Endothelial cell of umbilical vein (primary cell): ENCODE measurements around the gene ROBO2. TPM values are rescaled to one million over a fixed set of nuclear protein-coding genes. Genes with fewer than 3 reads are reported as not detected.

Source experiments
- BruUV-seq: library from RNA; stranded (reverse); fragments of 400-500 nt; replicated peaks from 2 replicates; lab custom pipeline; 2021; lab: Mats Ljungman, UMichigan
- CTCF ChIA-PET: fragments of 300-600, 350-600 bp; sonication (Branson Sonifier 250); formaldehyde crosslinking; loops from one replicate; lab custom pipeline; 2021; ENCODE audit warnings: antibody characterized with exemption, inconsistent platforms; lab: Charles Lee
- POLR2A ChIA-PET: fragments of 300-600, 350-600 bp; sonication (Branson Sonifier 250); formaldehyde crosslinking; loops from one replicate; lab custom pipeline; 2021; ENCODE audit warnings: antibody characterized with exemption, inconsistent platforms; lab: Charles Lee
- DNase-seq: peaks from one replicate; pipeline ENCODE4 v3.0.0-alpha.2; 2011; ENCODE audit warnings: low read depth, low spot score
- FAIRE-seq: peaks from 2 replicates; lab custom pipeline; 2011; peaks lifted over from hg19 to GRCh38; lab: Jason Lieb, UNC
- H2AFZ ChIP-seq: 2 replicates; pipeline ENCODE4 v1.6.0; 2012; ENCODE audit warnings: low read depth, low read length, control low read depth, inconsistent platforms
- H3K27ac ChIP-seq: 2 replicates; pipeline ENCODE4 v1.5.1; 2011; ENCODE audit warnings: low read depth, mild to moderate bottlenecking, control low read depth, low read length, moderate library complexity; ENCODE audit not compliant: insufficient read depth
- H3K27me3 ChIP-seq, 2 experiments: 2 replicates each; pipeline versions ENCODE4 v1.6.0 to v1.6.1; 2011; ENCODE audit warnings: low read length in 2 of 2, mixed read lengths in 1 of 2; ENCODE audit not compliant: control insufficient read depth in 2 of 2, insufficient read depth in 2 of 2
- H3K36me3 ChIP-seq, 2 experiments: 2 replicates in 1 of 2; 3 replicates in 1 of 2; pipeline ENCODE4 v1.5.1; 2011; ENCODE audit warnings: low read length in 2 of 2, mild to moderate bottlenecking in 1 of 2, moderate library complexity in 1 of 2; ENCODE audit not compliant: control insufficient read depth in 2 of 2, insufficient read depth in 2 of 2; ENCODE audit errors: extremely low read depth in 1 of 2
- H3K4me1 ChIP-seq: 3 replicates; pipeline ENCODE4 v1.5.1; 2011; ENCODE audit warnings: mild to moderate bottlenecking, low read length; ENCODE audit not compliant: control insufficient read depth, insufficient read depth; ENCODE audit errors: extremely low read depth
- H3K4me2 ChIP-seq: 2 replicates; pipeline ENCODE4 v1.6.1; 2011; ENCODE audit warnings: low read length, control low read depth, mixed read lengths; ENCODE audit not compliant: insufficient read depth
- H3K4me3 ChIP-seq, 3 experiments: fragments of 200-600 bp in 1 of 3; sonication (generic), shearing (Covaris generic) in 1 of 3; replicated peaks in 1 of 3; 2 replicates each; pipeline ENCODE4 v1.5.1; 2011 to 2016; ENCODE audit warnings: control low read depth in 3 of 3, low read length in 3 of 3, mild to moderate bottlenecking in 2 of 3, inconsistent platforms in 1 of 3, low read depth in 1 of 3, moderate library complexity in 1 of 3; ENCODE audit not compliant: insufficient read depth in 1 of 3
- H3K79me2 ChIP-seq: 2 replicates; pipeline ENCODE4 v1.6.0; 2012; ENCODE audit warnings: low read length, inconsistent platforms; ENCODE audit not compliant: control insufficient read depth, insufficient read depth
- H3K9ac ChIP-seq: replicated peaks from 2 replicates; pipeline ENCODE3; 2011; ENCODE audit warnings: low read length, control low read depth; ENCODE audit not compliant: insufficient read depth; ENCODE audit errors: extremely low read depth
- H3K9me1 ChIP-seq: replicated peaks from 3 replicates; pipeline ENCODE4 v1.6.0; 2011; ENCODE audit warnings: mild to moderate bottlenecking, low read length; ENCODE audit not compliant: control insufficient read depth, insufficient read depth; ENCODE audit errors: extremely low read depth
- H3K9me3 ChIP-seq: replicated peaks from 2 replicates; pipeline ENCODE4 v1.5.1; 2012; ENCODE audit warnings: low read length, inconsistent platforms; ENCODE audit not compliant: control insufficient read depth, insufficient read depth
- H4K20me1 ChIP-seq: replicated peaks from 2 replicates; pipeline ENCODE3; 2011; ENCODE audit warnings: mild to moderate bottlenecking, low read length; ENCODE audit not compliant: control insufficient read depth, insufficient read depth; ENCODE audit errors: extremely low read depth
- CTCF ChIP-seq, 2 donors: IDR thresholded peaks; 1 replicate in 1 of 2; 2 replicates in 1 of 2; pipeline ENCODE4 v1.5.1; 2011; ENCODE audit warnings: low read length in 2 of 2, mild to moderate bottlenecking in 2 of 2, moderate library complexity in 2 of 2, control low read depth in 1 of 2, inconsistent platforms in 1 of 2, low read depth in 1 of 2; ENCODE audit not compliant: insufficient read depth in 1 of 2; ENCODE audit errors: extremely low read depth in 1 of 2
- EZH2 ChIP-seq: IDR thresholded peaks from 2 replicates; pipeline ENCODE4 v1.6.1; 2012; ENCODE audit warnings: borderline replicate concordance, low read depth, mild to moderate bottlenecking, moderate library complexity, low read length, inconsistent platforms; ENCODE audit not compliant: severe bottlenecking
- FOS ChIP-seq: IDR thresholded peaks from 2 replicates; pipeline ENCODE4 v1.6.1; 2011; ENCODE audit warnings: mild to moderate bottlenecking, low read length, moderate library complexity, borderline replicate concordance; ENCODE audit not compliant: insufficient read depth
- GATA2 ChIP-seq: IDR thresholded peaks from 2 replicates; pipeline ENCODE4 v1.7.0; 2011; ENCODE audit warnings: low read depth, mild to moderate bottlenecking, moderate library complexity, mixed read lengths, low read length; ENCODE audit not compliant: insufficient read length, insufficient read depth
- JUN ChIP-seq: IDR thresholded peaks from 2 replicates; pipeline ENCODE4 v1.6.1; 2011; ENCODE audit warnings: borderline replicate concordance, low read depth; ENCODE audit not compliant: insufficient read length, insufficient read depth
- MAX ChIP-seq: IDR thresholded peaks from 2 replicates; pipeline ENCODE4 v1.6.1; 2011; ENCODE audit not compliant: insufficient read depth, insufficient read length
- MYC ChIP-seq: IDR thresholded peaks from one replicate; pipeline ENCODE4 v1.6.1; 2011; ENCODE audit warnings: mild to moderate bottlenecking, low read depth, low read length
- POLR2A ChIP-seq: IDR thresholded peaks from 2 replicates; pipeline ENCODE4 v1.6.1; 2012; ENCODE audit warnings: low read depth, mild to moderate bottlenecking, control low read depth, low read length
- POLR2AphosphoS5 ChIP-seq: IDR thresholded peaks from 2 replicates; pipeline ENCODE4 v1.6.1; 2012; ENCODE audit warnings: low read depth, mild to moderate bottlenecking, control low read depth, low read length, moderate library complexity; ENCODE audit not compliant: insufficient read depth
- dilution Hi-C: fragments of 300-500 bp; cut with MboI; formaldehyde crosslinking; loops from one replicate; pipeline ENCODE4 v1.15.0; 2019; ENCODE audit warnings: low sequenced_read_pairs; ENCODE audit not compliant: extremely low pct_ligation_motif_present
- intact Hi-C: fragments of 100-400 bp; cut with micrococcal nuclease; formaldehyde crosslinking; loops from one replicate; pipeline ENCODE4 v1.10.0; 2022
- polyA plus RNA-seq, 4 experiments: library from polyadenylated mRNA; depleted of rRNA in 3 of 4; stranded (reverse) in 3 of 4; unstranded in 1 of 4; fragments of >200 nt; gene quantifications; 2 replicates each; pipeline versions ENCODE4 v1.2.1 to v1.2.3, GENCODE V29; 2011 to 2012; ENCODE audit warnings: missing spikeins in 1 of 4
- total RNA-seq: library from RNA; stranded (reverse); gene quantifications from 2 replicates; pipeline ENCODE4 v1.2.3, GENCODE V29; 2021

Gene ROBO2
- total and polyA plus RNA-seq, 2 donors (not counting 3 experiments of a cell fraction or from before 2014, with no cell fraction given) = not detected

GRCh38 chr3:77079988-77080610, 40.2 kb downstream of the ROBO2 start:
- BruUV-seq = no TSS peak
- Histone ChIP-seq H2AFZ (no peak overlapping the region), H4K20me1 (no peaks in the 10 kb centered on the region), H3K4me2 (no peak overlapping the region), H3K36me3 (no peaks in the 10 kb centered on the region), H3K4me1 (no peaks in the 10 kb centered on the region), H3K9me3 (no peaks in the 10 kb centered on the region), H3K4me3 (no peak overlapping the region), H3K27ac (no peak overlapping the region), H3K79me2 (no peaks in the 10 kb centered on the region), H3K9me1 (no peaks in the 10 kb centered on the region), H3K27me3 (no peaks in the 10 kb centered on the region), H3K9ac (no peak overlapping the region)
- FAIRE-seq (no peak), DNase-seq (no peak)
- POLR2A ChIA-PET = no interaction called here
- TF ChIP-seq POLR2A (no peak), CTCF (IDR thresholded peaks at IDR 0.05; ENCODE audit: extremely low read depth in 1 of 2, insufficient read depth in 1 of 2, low read depth in 1 of 2, low read length in 2 of 2) (no peak), MAX (no peak), POLR2AphosphoS5 (no peak), GATA2 (no peak), FOS (no peak), MYC (no peak), JUN (no peak), EZH2 (no peak)
- CTCF ChIA-PET = no interaction called here
- intact Hi-C loops = no loop called here
- dilution Hi-C loops = no loop called here
